Dendritic cell treated with granulocyte-macrophage colony-stimulating factor and Interleukin-4, amounts not matched to agents 40 ng/mL and 50 ng/mL, for 4 days (primary cell): ENCODE measurements around the gene WDR47.

Experiments
- H3K27ac Mint-ChIP-seq: one replicate; pipeline ENCODE4 v1.8.0; 2022; ENCODE audit warnings: mild to moderate bottlenecking, mixed read lengths
- H3K27me3 Mint-ChIP-seq: one replicate; pipeline ENCODE4 v1.8.0; 2022; ENCODE audit warnings: mild to moderate bottlenecking, mixed read lengths
- H3K36me3 Mint-ChIP-seq: one replicate; pipeline ENCODE4 v1.8.0; 2022; ENCODE audit warnings: low read depth, mixed read lengths
- H3K4me1 Mint-ChIP-seq: one replicate; pipeline ENCODE4 v1.8.0; 2022; ENCODE audit warnings: low read depth, mixed read lengths
- H3K4me3 Mint-ChIP-seq: one replicate; pipeline ENCODE4 v1.8.0; 2022; ENCODE audit warnings: mild to moderate bottlenecking, moderate library complexity, mixed read lengths
- H3K9me3 Mint-ChIP-seq: one replicate; pipeline ENCODE4 v1.8.0; 2022; ENCODE audit warnings: mixed read lengths
- intact Hi-C: fragments of 100-400 bp; cut with micrococcal nuclease; formaldehyde crosslinking; loops from one replicate; pipeline ENCODE4 v1.15.0; 2022

The WDR47 gene

GRCh38 chr1:108972951-108973350 lies 69.0 kb downstream of the WDR47 start:
- Mint-ChIP-seq H3K27ac (no peak overlapping the region), H3K9me3 (no peaks in the 10 kb centered on the region), H3K36me3 (peaks cover 76% of the 10 kb centered on the region), H3K4me1 (peaks cover 7% of the 10 kb centered on the region), H3K27me3 (no peaks in the 10 kb centered on the region), H3K4me3 (no peak overlapping the region)
- intact Hi-C loops = no loop called here

DNA sequence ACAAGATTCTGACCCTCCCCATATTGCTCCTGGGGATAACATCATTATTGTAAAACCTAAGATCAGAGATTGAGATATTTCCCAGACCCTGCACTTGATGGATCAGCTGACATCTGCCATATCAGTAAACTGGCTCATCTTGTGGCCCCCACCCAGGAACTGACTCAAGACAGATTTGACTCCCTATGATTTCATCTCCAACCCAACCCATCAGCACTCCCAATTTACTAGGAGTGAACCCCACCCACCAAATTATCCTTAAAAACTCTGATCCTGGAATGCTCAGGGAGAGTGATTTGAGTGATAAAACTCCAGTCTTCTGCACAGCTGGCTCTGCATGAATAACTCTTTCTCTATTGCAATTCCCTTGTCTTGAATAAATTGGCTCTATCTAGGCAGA lies 72.6 kb downstream of the WDR47 start:
- H3K27ac Mint-ChIP-seq = no peak overlapping the region
- peaks cover 8% of the 10 kb centered on the region for H3K4me1 Mint-ChIP-seq
- H3K27me3 Mint-ChIP-seq = no peaks in the 10 kb centered on the region
- no peak overlapping the region for H3K4me3 Mint-ChIP-seq
- H3K36me3 Mint-ChIP-seq = peaks cover 56% of the 10 kb centered on the region
- intact Hi-C loops = loop anchor here (10.0 kb wide), 1 partner anchor 145 kb away; the partner anchor contains the start of gene ELAPOR1
- H3K9me3 Mint-ChIP-seq = no peaks in the 10 kb centered on the region

DNA sequence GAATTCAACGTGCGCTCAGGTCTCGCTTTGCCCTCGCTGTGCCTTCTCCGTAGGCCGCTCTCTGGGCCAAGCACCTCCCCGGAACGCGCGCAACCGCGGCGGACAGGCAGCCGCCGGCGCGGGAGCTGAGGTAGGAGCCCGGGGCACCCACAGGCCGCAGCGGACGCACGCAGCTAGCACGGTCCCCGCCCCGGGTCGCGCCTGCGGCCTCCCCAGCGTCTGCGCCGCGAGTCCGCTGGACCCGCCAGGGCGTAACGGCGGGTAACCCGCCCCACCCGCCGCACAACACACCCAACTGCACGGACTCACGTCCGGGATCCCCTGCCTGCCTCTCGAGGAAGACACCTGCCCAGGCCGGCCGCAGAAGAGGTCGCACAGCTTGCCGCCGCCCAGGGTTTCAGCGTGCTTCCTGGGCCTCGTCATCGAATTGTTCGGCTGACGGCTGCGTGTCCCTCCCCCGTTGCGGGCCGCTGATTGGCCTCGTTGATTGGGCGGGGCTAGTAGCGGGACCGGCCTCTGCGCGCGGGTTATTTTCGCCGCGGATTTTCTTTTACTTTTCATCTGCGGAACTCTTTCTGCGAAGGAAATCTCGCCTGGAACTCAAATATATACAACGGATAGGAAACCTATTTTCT lies 78.7 kb downstream of the WDR47 start, which contains the start of gene CLCC1:
Gene CLCC1 (minus strand): TSS at position 433 of the 635 bp plus-strand sequence. CDS start 13,047 bp downstream, outside the sequence.
- H3K27me3 Mint-ChIP-seq = no peaks in the 10 kb centered on the region
- H3K9me3 Mint-ChIP-seq = no peaks in the 10 kb centered on the region
- peaks cover 29% of the 10 kb centered on the region for H3K4me1 Mint-ChIP-seq
- H3K4me3 Mint-ChIP-seq = peak within 1 kb of the TSS; percentile 94
- intact Hi-C loops = loop anchor here (10.0 kb wide), 1 partner anchor 152 kb away; the partner anchor contains the start of gene ELAPOR1
- H3K36me3 Mint-ChIP-seq = peaks cover 30% of the 10 kb centered on the region
- peak within 1 kb of the TSS; percentile 97 for H3K27ac Mint-ChIP-seq

DNA sequence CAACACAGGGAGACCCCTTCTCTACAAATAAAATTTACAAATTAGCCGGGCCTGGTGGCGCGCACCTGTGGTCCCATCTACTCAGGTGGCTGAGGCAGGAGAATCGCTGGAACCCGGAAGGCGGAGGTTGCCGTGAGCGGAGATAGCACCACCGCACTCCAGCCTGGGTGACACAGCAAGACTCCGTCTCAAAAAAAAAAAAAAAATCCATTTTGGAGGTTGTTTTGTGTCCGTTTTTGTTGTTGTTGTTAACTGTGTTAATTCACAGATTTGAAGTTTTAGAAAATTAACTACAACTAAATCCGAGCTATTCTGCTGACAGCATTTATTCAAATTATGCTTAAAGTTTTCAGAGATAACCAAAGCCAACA lies 79.2 kb downstream of the WDR47 start:
- H3K27ac Mint-ChIP-seq = peak overlapping the region; percentile 97
- H3K27me3 Mint-ChIP-seq = no peaks in the 10 kb centered on the region
- peaks cover 33% of the 10 kb centered on the region for H3K4me1 Mint-ChIP-seq
- peak overlapping the region; percentile 94 for H3K4me3 Mint-ChIP-seq
- intact Hi-C loops = loop anchor here (10.0 kb wide), 1 partner anchor 152 kb away; the partner anchor contains the start of gene ELAPOR1
- no peaks in the 10 kb centered on the region for H3K9me3 Mint-ChIP-seq
- H3K36me3 Mint-ChIP-seq = peaks cover 33% of the 10 kb centered on the region

GRCh38 chr1:108961752-108962486 lies 80.0 kb downstream of the WDR47 start:
- Mint-ChIP-seq H3K27me3 (no peaks in the 10 kb centered on the region), H3K27ac (peak overlapping the region; percentile 97), H3K4me1 (peaks cover 38% of the 10 kb centered on the region), H3K36me3 (peaks cover 31% of the 10 kb centered on the region), H3K9me3 (no peaks in the 10 kb centered on the region), H3K4me3 (peak overlapping the region; percentile 94)
- intact Hi-C loops = loop anchor here (10.0 kb wide), 1 partner anchor 153 kb away; the partner anchor contains the start of gene ELAPOR1

DNA sequence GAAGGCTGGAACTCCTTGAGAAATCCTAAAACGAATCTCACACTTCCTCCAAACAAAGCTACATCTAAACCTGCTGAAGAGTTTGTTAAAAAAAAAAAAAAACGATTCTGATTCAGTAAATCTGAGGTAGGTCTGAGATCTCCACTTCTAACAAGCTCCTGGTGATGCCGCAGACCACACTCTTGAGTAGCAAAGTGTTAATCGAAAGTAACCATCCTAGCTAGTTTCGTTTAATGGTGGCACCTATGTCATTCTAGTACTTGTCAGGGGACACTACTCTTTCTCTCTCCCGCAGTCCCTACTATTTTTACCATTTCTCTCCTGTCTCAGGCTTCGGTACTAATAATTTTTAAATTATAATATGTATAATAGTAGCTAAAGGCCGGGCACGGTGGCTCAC lies 80.7 kb downstream of the WDR47 start:
- H3K4me3 Mint-ChIP-seq = no peak overlapping the region
- H3K27ac Mint-ChIP-seq = no peak overlapping the region
- intact Hi-C loops = loop anchor here (10.0 kb wide), 1 partner anchor 154 kb away; the partner anchor contains the start of gene ELAPOR1
- H3K36me3 Mint-ChIP-seq = peaks cover 38% of the 10 kb centered on the region
- H3K9me3 Mint-ChIP-seq = no peaks in the 10 kb centered on the region
- H3K4me1 Mint-ChIP-seq = peaks cover 45% of the 10 kb centered on the region
- H3K27me3 Mint-ChIP-seq = no peaks in the 10 kb centered on the region

- intact Hi-C loops = loop anchor here (10.0 kb wide), 1 partner anchor 154 kb away; the partner anchor contains the start of gene ELAPOR1
- Mint-ChIP-seq H3K9me3 (no peaks in the 10 kb centered on the region), H3K27ac (no peak overlapping the region), H3K4me3 (no peak overlapping the region), H3K27me3 (no peaks in the 10 kb centered on the region), H3K4me1 (peaks cover 45% of the 10 kb centered on the region), H3K36me3 (peaks cover 43% of the 10 kb centered on the region)
These were observed 81.2 kb downstream of the WDR47 start for GRCh38 chr1:108960719-108961118.

- H3K27ac Mint-ChIP-seq = no peak overlapping the region
- peaks cover 63% of the 10 kb centered on the region for H3K36me3 Mint-ChIP-seq
- no peak overlapping the region for H3K4me3 Mint-ChIP-seq
- no peaks in the 10 kb centered on the region for H3K27me3 Mint-ChIP-seq
- H3K4me1 Mint-ChIP-seq = peaks cover 42% of the 10 kb centered on the region
- no peaks in the 10 kb centered on the region for H3K9me3 Mint-ChIP-seq
- intact Hi-C loops = no loop called here
These were observed 84.0 kb downstream of the WDR47 start for GRCh38 chr1:108957888-108958287.

DNA sequence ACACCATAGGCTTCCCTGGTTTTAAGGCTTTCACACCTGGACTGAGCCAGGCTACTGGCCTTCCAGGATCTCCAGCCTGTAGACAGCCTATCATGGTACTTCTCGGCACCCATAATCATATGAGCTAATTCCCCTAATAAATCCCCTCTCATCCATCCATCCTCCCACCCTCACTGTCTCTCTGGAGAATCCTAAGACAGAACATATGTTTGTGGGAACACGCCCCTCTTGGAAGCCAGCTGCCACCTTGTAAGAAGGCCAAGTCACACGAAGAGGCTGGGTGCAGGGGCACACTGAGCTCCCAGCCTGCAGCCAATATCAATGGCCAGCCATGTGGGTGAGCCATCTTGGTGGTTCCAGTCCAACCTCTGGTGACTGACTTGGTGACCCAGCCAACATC lies 86.0 kb downstream of the WDR47 start:
- Mint-ChIP-seq H3K27me3 (no peaks in the 10 kb centered on the region), H3K4me3 (no peak overlapping the region), H3K36me3 (peaks cover 63% of the 10 kb centered on the region), H3K27ac (no peak overlapping the region), H3K9me3 (no peaks in the 10 kb centered on the region), H3K4me1 (peaks cover 32% of the 10 kb centered on the region)
- intact Hi-C loops = no loop called here

DNA sequence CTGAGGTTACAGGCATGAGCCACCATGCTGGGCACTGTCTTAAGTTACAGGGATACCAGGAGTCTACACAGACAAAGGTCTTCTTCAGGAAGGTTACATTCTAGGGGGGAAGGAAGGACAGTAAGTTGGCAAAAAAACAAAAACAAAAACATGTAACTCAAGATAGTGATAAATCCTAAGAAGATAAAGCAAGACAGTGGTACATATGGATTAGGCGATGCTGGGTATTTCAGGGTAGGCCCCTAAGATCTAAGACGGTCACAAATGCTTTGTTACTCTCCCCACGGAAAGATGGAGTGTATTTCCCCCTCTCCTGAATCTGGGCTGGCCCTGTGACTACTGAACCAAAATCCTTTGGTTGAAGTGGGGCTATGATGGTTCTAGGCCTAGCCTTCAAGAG lies 86.8 kb downstream of the WDR47 start:
- Mint-ChIP-seq H3K36me3 (peaks cover 58% of the 10 kb centered on the region), H3K4me1 (peaks cover 27% of the 10 kb centered on the region), H3K4me3 (no peak overlapping the region), H3K9me3 (no peaks in the 10 kb centered on the region), H3K27me3 (no peaks in the 10 kb centered on the region), H3K27ac (no peak overlapping the region)
- intact Hi-C loops = no loop called here

GRCh38 chr1:108953452-108953851 lies 88.5 kb downstream of the WDR47 start:
- H3K27me3 Mint-ChIP-seq = no peaks in the 10 kb centered on the region
- peaks cover 44% of the 10 kb centered on the region for H3K36me3 Mint-ChIP-seq
- H3K9me3 Mint-ChIP-seq = no peaks in the 10 kb centered on the region
- peaks cover 29% of the 10 kb centered on the region for H3K4me1 Mint-ChIP-seq
- H3K4me3 Mint-ChIP-seq = no peak overlapping the region
- intact Hi-C loops = no loop called here
- no peak overlapping the region for H3K27ac Mint-ChIP-seq

DNA sequence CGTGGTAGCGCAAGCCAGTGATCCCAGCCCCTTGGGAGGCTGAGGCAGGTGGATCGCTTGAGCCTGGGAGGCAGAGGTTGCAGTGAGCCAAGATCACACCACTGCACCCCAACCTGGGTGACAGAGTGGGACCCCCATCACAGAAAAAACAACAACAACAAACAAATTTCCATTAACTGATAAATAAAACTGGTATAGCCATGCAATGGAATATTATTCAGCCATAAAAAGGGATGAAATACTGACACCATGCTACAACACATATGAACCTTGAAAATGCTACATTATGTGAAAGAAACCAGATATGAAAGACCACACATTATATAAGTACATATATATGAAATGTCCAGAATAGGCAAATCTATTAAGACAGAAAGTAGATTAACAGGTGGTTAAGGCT lies 90.7 kb downstream of the WDR47 start:
- no peaks in the 10 kb centered on the region for H3K9me3 Mint-ChIP-seq
- no peaks in the 10 kb centered on the region for H3K27me3 Mint-ChIP-seq
- H3K4me3 Mint-ChIP-seq = no peak overlapping the region
- peaks cover 50% of the 10 kb centered on the region for H3K36me3 Mint-ChIP-seq
- no peak overlapping the region for H3K27ac Mint-ChIP-seq
- H3K4me1 Mint-ChIP-seq = peaks cover 23% of the 10 kb centered on the region
- intact Hi-C loops = no loop called here

GRCh38 chr1:108949044-108949443 lies 92.9 kb downstream of the WDR47 start:
- Mint-ChIP-seq H3K27ac (peak overlapping the region; percentile 5), H3K27me3 (no peaks in the 10 kb centered on the region), H3K4me3 (no peak overlapping the region), H3K36me3 (peaks cover 52% of the 10 kb centered on the region), H3K4me1 (peaks cover 19% of the 10 kb centered on the region), H3K9me3 (no peaks in the 10 kb centered on the region)
- intact Hi-C loops = loop anchor here (10.0 kb wide), 1 partner anchor 86 kb away; no protein-coding TSS in a partner anchor

DNA sequence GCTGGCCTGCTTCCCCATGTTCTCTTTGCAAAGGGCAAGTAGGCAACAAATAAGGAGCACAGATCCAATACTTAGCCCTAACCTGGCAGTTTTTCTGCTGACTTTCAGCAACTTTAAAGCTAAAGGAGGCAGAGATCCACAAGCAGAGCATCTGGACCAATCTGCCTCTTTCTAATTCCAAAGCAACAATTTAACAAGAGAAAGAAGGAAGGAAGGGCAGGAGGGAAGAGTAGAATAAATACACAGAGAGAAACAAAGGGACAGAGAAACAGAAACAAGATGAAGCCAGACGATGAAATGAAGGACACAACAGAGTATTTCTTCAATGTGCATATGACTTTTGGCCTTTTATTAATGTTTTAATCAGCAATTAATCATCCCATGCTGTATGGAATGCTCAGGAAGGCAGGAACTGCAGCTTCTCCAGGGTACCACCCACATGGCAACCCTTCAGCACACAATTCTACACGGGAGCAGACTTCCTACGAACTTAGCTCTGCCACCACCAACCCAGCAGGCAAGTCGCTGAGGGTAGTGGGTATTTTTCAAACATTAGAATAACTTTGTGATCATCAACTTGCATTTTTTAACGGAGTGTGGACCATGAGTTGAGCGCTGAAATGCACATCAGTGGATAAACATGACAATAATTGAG lies 93.9 kb downstream of the WDR47 start:
- H3K4me3 Mint-ChIP-seq = no peak overlapping the region
- H3K27me3 Mint-ChIP-seq = no peaks in the 10 kb centered on the region
- intact Hi-C loops = loop anchor here (10.0 kb wide), 1 partner anchor 87 kb away; no protein-coding TSS in a partner anchor
- no peak overlapping the region for H3K27ac Mint-ChIP-seq
- peaks cover 52% of the 10 kb centered on the region for H3K36me3 Mint-ChIP-seq
- H3K9me3 Mint-ChIP-seq = no peaks in the 10 kb centered on the region
- peaks cover 18% of the 10 kb centered on the region for H3K4me1 Mint-ChIP-seq
